Pericardium fibroblast (primary cell): Measurements from ENCODE around the gene CRNN. TPM values are rescaled to one million over a fixed set of nuclear protein-coding genes. Genes with fewer than 3 reads are reported as not detected.

Experiments used
- total RNA-seq: library from RNA; depleted of rRNA; stranded (reverse); fragments of >200 nt; gene quantifications from 2 replicates; pipeline ENCODE4 v1.2.3, GENCODE V29; 2015

Gene CRNN
- total RNA-seq, result not detected in 2 replicates

DNA sequence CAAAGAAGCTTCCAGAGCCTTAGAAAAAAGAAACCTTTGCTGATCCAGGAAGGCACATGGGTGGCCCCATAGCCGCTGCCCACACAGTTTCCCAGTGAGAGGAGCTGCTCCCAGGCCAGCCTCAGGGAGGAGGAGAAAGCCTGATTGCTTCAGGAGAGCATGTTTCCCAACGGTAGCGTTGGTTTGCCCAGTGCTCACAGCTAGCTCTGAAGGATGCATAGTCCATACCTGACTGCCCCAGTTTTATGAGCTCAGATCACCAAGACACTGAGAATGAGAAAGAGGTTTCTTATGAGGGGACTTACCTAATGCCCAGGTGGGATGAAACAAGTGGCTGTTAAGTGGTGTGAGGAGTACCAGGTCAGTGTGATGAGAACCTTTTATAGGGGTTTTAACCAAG lies at the start of gene CRNN:
Gene CRNN (minus strand): TSS at position 355 of the 400 bp plus-strand sequence. CDS start 2,030 bp downstream, outside the sequence.

DNA sequence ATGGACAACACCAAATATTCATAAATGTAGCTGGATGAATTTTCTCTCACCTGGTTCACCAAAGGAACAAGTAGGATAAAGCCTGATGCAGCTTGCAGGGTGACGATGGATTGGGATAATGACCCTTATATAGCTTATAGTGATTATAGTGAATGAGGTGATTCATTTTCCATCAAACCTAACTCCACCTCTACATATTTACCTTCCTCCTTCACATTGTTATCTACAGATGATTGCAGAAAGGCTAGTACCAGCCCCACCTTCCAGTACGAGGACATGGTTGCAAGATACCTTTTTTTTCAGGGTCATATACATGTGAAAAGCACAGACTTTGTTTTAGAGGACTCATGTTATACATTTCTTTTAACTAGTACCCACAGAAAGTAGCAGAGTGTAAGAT lies 54.2 kb downstream of the CRNN start, which contains the start of gene FLG2:
Gene FLG2 (minus strand): TSS at position 101 of the 400 bp plus-strand sequence. CDS start 1,122 bp downstream, outside the sequence.

Other genes starting within 250 kb of the CRNN start
- gene HRNR, start 190.1 kb downstream of the CRNN start, total RNA-seq, result not detected in 2 replicates
- gene FLG, start 89.0 kb downstream of the CRNN start, total RNA-seq, result not detected in 2 replicates
- gene FLG2, start 54.3 kb downstream of the CRNN start, total RNA-seq, result not detected in 2 replicates
- gene LCE5A, start 96.5 kb upstream of the CRNN start, total RNA-seq, result not detected in 2 replicates
- gene CRCT1, start 100.2 kb upstream of the CRNN start, total RNA-seq, result not detected in 2 replicates
- not detected in 2 replicates for gene LCE3E, start 152.5 kb upstream of the CRNN start, total RNA-seq
- gene LCE3D, start 166.3 kb upstream of the CRNN start, total RNA-seq, result not detected in 2 replicates
- not detected in 2 replicates for gene LCE3C, start 186.0 kb upstream of the CRNN start, total RNA-seq
- gene LCE3B, start 199.5 kb upstream of the CRNN start, total RNA-seq, result not detected in 2 replicates
- not detected in 2 replicates for gene LCE3A, start 208.8 kb upstream of the CRNN start, total RNA-seq
- not detected in 2 replicates for gene LCE2D, start 249.1 kb upstream of the CRNN start, total RNA-seq